NCI-H82 (cell line): ENCODE results near the gene C1orf56.

Source experiments
- DNase-seq: peaks from one replicate; lab custom pipeline; 2025; lab: John Stamatoyannopoulos, UW

C1orf56 gene

GRCh38 chr1:151047591-151047924 is at the start of gene C1orf56:
Gene C1orf56, plus strand, starts transcription at chr1:151047751. Its CDS starts 97 bp downstream, at chr1:151047848.
- peak; percentile 89 for DNase-seq

DNA sequence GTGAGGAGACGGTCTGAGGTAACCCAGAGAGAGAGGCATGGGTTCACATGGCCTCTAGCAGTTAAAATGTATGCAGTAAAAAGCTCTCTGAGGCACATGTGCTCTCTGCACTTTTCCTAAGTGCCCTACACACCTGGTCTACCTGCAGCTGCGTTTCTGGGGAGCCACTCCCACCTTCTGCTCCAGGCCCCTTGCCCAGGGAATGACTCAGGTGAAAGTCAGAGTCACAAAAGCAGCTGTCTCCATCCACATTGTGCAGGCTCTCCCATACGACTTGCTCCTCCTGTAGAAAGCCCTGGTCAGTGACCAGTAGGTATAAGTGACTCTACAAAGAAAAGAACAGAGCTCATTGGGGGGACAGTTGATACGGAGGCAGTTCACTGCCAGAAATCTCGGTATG is 49.6 kb upstream of the C1orf56 start:
- no peak for DNase-seq

GRCh38 chr1:150999051-150999674 is 48.4 kb upstream of the C1orf56 start:
- no peak for DNase-seq

DNA sequence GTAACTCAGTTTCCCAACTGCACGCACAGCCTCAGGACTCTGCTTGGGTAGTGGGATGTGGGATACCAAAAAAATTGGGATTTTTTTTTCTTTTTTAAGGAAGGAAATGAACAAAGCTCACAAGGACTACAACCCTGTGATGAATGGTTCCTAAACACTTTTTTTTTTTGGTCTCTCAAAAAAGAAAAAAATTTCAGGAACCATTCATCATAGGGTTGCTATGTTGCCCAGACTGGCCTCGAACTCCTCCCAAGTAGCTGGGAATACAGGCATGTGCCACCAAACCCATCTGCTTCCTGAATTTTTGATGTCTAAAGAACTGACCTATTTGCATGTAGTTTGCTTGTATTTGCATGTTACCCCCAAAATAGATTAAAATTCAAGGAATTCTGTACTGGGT is 47.6 kb upstream of the C1orf56 start:
- no peak for DNase-seq

GRCh38 chr1:151000408-151000807 is 47.1 kb upstream of the C1orf56 start:
- DNase-seq, result no peak

DNA sequence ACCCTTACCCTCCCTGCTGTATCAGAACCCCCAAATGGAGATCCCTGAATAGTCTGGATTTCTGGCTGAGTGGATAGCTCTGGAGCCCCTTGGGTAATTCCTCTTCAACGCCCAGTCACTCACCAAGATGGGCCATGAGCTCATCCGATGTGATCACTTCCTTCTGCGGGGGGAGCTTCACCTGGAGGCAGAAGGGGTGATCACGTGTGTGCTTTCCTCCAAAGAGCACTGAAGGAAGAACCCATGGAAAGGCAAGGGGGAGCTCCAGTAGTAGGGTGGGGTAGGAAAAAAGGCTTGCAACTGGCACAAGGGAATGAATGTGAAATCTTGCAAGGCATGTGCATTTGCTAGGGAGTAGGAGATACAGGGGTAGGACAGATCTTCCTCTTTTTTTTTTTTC is 45.9 kb upstream of the C1orf56 start:
- no peak for DNase-seq

DNA sequence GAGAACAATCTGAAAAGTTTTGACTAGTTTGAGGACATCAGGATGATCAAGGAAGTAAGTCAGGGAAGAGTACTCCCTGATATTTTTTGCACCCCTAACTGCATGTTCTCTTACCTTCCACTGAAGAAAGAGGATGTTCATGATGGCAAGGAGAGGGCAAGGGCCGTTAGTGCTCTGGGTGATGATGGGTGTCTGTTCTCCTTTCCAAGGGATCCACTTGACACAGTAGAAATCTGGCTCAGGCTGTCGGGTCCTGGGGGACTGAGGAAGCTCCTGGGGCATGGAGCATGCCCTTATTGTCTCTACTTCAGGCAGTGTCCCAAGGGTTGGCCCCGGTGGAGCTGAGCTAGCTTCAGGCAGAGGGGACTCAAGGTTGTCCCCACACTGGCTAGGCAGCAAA is 45.5 kb upstream of the C1orf56 start:
- DNase-seq, result no peak

DNA sequence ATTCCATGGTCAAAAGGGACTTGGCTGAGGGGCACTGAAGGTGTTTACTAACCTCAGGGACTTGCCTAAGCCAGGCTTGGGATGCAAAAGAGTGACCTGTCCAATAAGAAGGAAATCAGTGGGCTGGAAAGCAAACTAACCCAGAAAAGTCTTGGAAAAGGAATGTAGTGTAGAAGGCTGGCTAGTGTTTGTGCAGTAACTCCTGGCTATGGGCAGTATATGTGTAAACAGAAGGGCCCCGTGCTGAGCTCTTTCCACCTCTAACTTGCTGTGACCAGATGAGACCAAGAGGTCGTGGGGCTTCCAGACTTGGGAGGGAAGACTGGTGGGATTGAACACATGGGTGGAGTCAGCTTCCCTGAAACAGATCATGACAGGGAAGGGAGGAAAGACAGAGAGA is 44.9 kb upstream of the C1orf56 start:
- no peak for DNase-seq

DNA sequence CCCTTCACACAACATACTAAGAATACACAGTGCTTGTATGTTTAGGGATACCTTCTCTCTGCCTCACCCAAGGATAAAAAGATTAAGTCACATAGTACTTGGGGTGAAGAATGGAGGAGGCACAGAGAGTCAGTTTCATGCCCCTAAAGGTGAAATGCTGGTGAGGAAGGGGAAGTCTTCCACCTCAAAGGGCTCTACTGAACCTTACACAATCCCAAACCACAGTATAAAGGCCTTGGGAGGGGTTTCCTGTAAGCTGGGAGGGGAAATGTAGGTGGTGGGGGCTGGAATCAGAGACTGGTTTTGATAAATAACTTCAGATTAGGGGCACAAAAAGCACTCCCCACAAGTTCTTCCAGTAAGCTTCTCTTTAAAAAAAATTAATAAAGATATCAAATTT is 44.4 kb upstream of the C1orf56 start:
- DNase-seq, result no peak

DNA sequence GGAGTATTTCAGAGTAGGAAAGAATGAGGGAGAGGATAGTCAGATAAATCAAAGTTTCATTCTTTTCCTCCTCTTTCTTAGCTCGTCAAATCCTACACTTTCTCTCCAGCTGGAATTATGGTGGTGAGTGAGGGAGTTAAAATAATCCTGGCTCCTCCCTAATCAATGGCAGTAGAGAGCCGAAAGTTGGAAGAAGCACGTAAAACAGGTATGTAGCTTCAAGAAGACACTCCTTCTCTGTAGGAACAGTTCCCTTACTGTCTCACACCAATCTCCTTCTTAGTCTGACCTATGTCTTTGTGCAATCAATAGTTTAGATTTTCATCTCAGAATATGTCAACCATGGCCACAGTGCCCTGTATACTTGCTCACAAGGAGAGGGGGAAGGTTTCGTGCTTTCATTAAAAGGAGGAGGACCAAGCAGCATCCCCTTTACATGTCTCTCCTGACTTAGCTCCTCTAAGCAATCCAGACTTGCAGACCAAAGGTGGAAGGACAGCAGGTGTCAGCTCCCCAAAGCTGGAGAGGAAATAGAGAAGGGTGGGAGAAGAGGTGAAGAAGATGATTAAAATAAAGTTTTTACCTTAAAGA is 41.7 kb upstream of the C1orf56 start:
- DNase-seq, result no peak

GRCh38 chr1:151006327-151007052 is 41.1 kb upstream of the C1orf56 start, which contains the start of gene MINDY1:
Gene MINDY1, minus strand, starts transcription at chr1:151006902. Its CDS starts 4,285 bp downstream, at chr1:151002617.
- DNase-seq, result peak; percentile 93

DNA sequence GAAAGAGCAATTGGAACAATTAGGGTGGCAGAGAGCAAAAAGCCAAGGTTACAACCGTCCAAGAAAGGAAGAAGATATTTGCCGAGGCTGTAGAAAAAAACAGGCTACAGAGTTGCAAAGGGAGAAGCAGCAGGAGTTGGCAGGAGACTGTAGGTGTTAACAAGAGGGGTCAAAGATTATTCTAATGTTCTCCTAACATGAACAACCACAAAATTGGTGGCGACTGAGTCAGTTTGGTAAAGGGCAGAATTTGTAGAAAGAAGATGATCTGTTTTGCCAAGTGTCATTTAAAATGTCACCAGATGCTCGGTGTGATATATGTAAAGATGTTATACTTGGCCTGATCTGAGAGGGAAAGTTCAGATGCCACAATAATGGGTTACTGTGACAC is 39.7 kb upstream of the C1orf56 start:
- no peak for DNase-seq

DNA sequence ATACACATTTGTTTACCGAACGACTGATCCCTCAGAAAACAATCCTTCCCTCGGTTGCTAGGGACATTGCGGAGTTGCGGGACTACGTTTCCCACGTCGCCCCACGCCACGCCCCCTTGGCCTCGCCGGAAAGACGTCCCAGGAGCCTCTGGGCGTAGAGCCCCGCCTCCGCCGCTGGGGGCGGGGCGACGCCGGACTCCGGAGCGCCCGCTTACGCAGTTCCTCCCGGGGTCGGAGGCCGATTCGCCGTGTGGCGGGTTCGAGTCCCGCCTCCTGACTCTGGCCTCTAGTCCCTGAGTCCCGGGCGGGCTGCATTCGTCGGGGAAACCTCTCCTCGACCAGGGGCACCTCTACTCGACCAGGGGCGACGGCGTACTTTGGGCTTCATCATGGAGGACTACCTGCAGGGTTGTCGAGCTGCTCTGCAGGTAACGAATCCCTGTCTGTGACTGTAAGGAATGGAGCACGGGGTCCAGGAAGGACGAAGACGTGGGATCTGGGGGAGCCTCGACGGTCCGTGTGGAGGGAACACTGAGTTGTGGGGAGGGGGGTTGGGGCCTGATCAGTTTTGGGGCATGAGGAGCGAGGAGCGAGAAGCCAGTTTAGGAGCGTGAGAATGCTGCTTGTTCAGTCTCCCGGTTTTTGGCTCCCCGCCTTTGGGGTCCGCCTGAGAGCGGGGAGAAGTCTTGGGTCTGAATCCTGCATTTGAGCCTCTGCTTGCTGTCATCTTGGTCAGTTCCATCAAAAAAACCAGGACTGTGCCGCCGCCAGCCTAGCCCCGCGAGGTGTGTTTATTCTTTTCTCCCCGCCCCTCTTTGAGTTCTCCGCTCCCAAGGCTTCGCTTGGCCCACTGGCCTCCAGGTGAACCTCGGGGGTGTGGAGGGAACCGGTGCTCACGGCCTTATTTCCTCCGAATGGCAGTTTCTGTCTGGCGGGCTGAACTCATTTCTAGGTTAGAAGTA is 39.0 kb upstream of the C1orf56 start, which contains the start of gene PRUNE1:
Gene PRUNE1 (plus strand): TSS at position 206 of the 962 bp plus-strand sequence. CDS start 184 bp downstream, at position 390.
- peak; percentile 100 for DNase-seq

DNA sequence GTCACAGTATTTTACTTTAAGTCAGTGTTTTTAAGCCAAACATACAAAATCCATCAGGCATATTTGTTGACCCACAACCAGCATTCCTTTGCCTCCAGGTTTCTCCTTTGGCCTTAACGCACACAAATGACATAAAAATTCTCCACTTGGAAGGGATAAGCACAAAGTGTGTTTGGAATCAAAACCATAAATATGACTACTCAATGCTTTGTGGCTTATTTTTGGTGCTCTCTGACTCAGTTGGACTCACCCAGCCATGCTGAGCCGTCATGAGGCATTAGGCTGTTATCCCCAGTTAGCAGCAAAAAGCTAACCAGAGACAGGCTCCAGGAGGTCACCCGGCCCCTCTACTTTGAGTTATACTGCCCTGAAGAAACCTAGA is 38.4 kb upstream of the C1orf56 start:
- DNase-seq, result no peak

- no peak for DNase-seq
Measured at GRCh38 chr1:151009674-151010345, 37.7 kb upstream of the C1orf56 start.

DNA sequence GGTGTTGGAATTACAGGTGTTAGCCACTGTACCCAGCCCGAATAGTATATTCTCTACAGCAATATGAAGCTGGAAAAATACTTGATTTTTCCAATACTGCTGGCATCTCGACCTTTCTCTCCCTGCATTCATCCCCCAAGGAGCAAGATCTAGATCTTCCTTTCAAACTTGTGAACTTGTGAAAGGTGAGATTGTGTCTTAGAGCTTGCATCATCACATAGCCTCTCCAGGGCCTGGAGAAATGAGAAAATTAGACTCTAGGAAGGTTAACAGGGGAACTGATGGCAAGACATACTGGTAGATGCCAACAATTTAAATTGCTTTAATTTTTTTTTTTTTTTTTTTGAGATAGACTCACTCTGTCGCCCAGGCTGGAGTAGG is 37.2 kb upstream of the C1orf56 start:
- no peak for DNase-seq

DNA sequence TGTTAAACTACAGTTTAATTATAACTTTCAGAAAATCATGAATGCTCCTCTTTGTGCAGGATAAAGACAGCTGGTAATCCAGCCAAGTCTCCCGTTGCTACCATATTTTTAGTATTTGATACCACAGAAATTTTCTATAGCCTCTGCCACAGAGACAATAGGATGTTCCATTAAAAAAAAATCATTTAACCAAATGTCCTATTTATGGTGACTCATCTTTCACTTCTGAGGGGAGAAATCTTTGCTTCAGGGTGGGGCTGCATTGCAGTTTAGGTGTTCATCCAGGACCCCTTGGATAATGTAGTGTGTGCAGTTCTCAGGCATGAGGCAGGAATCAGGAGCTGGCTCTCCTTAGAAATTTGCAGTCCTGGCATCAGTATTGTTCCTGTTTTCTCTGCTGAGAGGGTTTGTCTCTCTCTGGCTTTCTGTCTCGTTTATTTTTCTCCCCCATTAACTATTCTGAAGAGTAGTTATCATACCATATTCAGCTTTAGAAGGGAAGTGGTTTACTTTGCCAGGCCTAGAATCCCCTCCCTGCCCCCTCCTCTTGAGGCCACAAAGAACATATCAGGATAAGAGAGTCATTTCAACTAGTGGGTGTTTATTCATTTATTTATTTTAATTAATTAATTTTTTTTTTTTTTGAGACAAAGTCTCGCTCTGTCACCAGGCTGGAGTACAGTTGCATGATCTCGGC is 36.2 kb upstream of the C1orf56 start:
- DNase-seq, result no peak

GRCh38 chr1:151012684-151013471 is 34.7 kb upstream of the C1orf56 start:
- no peak for DNase-seq

- DNase-seq, result no peak
Measured at GRCh38 chr1:151013518-151013917, 34.0 kb upstream of the C1orf56 start.

DNA sequence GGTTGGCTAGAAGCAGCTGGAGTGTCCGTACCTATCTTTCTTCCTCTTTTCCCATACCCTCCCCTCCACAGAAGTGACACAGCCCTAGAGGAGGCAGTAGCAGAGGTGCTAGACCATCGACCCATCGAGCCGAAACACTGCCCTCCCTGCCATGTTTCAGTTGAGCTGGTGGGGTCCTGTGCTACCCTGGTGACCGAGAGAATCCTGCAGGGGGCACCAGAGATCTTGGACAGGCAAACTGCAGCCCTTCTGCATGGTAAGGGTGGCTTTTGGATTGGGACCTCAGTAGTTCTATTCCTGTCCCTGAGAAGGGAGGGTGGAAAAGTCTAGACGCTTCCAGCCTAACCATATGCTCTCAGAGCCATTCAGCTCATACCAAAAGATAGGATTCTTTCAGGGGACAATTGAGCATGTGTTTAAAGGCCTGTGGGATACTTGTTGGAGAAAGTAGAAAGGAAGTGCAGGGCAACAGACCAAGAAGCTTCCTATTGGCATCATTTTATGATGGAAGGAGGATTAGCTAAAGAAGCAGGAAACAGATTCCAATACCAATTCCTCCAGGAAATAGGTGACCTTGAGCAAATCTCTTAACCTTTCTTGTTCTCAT is 22.9 kb upstream of the C1orf56 start:
- DNase-seq, result peak; percentile 83
